Measurements from ENCODE around the gene TMC5.

TMC5 gene

DNA sequence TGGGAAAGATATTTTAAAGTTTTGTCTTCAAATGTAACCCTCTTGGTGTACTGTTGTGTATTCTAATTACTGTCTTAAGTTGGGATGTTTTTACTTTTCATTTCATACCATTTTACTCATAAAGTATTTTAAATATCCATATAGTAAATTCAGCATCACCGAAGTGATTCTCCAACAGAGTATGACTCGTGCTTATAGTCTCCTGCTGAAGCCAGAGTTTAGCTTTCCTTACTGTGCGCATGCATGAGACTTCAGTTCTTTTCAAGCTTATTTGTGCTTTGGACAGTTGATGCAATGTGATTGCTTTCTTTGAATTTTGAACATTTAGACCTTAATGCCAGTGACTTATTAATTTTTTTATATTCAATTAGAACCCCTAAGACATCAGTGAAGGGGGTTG lies 130.5 kb downstream of the TMC5 start:
- no peak for TF ChIP-seq CTCF (IDR thresholded peaks at IDR 0.05; ENCODE audit: control insufficient read depth, insufficient read depth, low read depth, low read length, missing control alignments)
- DNase-seq (ENCODE audit: low read depth): no peak
- no peak overlapping the region for H3K4me3 ChIP-seq (ENCODE audit: control insufficient read depth, low read depth, low read length)
